ENCODE data around the gene TSEN34. TPM values are rescaled to one million over a fixed set of nuclear protein-coding genes. Genes with fewer than 3 reads are reported as not detected.
"Not testable (repeated sequence)": the region's sequence is repeated elsewhere in the genome, so short reads cannot be mapped to it uniquely, and the experiment has no call there.

TSEN34 gene
- polyA plus RNA-seq, 1 of the 3 experiments (the other 2 are of a cell fraction): 82.1 TPM

DNA sequence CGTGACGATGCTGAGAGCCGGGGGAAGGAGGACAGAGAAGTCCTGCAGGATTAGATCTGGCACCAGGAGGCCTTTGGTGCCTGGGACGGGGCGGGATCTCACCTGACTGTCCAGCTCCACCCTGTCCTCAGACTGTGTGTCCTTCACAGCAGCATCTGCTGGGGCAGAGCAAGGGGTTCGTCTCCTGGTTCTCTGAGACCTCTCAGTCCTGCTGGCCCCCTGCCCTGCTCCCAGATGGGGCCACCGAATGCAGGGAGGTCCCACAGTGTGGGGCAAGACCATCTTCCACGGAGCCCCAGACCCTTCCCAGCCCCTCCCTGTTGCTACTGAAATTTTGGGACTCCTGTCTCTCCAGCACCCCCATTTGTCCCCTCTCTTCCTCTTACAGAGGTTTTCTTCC is 27.2 kb downstream of the TSEN34 start:
- Histone ChIP-seq H3K27ac (ENCODE audit: low read depth in 2 of 2, low read length in 1 of 2) (no peak overlapping the region), H3K4me3 (ENCODE audit: low read depth in 2 of 2, low read length in 1 of 2) (no peak overlapping the region), H3K79me2 (ENCODE audit: insufficient read depth) (no peaks in the 10 kb centered on the region), H2AFZ (ENCODE audit: low read depth) (no peak overlapping the region), H3K9ac (no peak overlapping the region), H3K9me3 (no peaks in the 10 kb centered on the region), H3K4me1 (ENCODE audit: control insufficient read depth in 1 of 2, insufficient read depth in 2 of 2, low read depth in 1 of 2, low read length in 1 of 2) (peaks cover 0 to 5% of the 10 kb centered on the region in 2 experiments; a peak in 1 of 4 replicates), H4K20me1 (ENCODE audit: insufficient read depth) (no peaks in the 10 kb centered on the region), H3F3A (replicated peaks; ENCODE audit: insufficient read depth) (no peaks in the 10 kb centered on the region), H3K4me2 (no peak overlapping the region), H3K9me2 (no peaks in the 10 kb centered on the region), H3K27me3 (ENCODE audit: insufficient read depth) (peaks cover 11% of the 10 kb centered on the region; the same call in 1 of the 2 replicates), H3K36me3 (replicated peaks in 1 of 2; ENCODE audit: control insufficient read depth in 1 of 2, insufficient read depth in 2 of 2, low read length in 1 of 2) (no peaks in the 10 kb centered on the region)
- POLR2A ChIA-PET: no interaction called here
- WGBS (ENCODE audit: low lambda C conversion rate): 71% methylated on average over 1 of the region's 8 CpGs
- CTCF ChIA-PET: no interaction called here
- no peak for DNase-seq
- TF ChIP-seq SMC3 (IDR thresholded peaks at IDR 0.05; ENCODE audit: low read depth, low read length): no peak
- TF ChIP-seq GABPA (IDR thresholded peaks at IDR 0.05; ENCODE audit: low read depth): no peak
- TF ChIP-seq NFIC (IDR thresholded peaks at IDR 0.05; ENCODE audit: borderline replicate concordance): no peak
- no peak for TF ChIP-seq EP300 (IDR thresholded peaks at IDR 0.05; ENCODE audit: borderline replicate concordance in 1 of 2, low read depth in 1 of 2, low read length in 1 of 2)
- no peak for TF ChIP-seq TAF1 (IDR thresholded peaks at IDR 0.05; ENCODE audit: borderline replicate concordance, low read depth, low read length)
- TF ChIP-seq GATA2 (CRISPR knock-in tag; IDR thresholded peaks at IDR 0.05): no peak
- no peak for TF ChIP-seq RCOR1 (IDR thresholded peaks at IDR 0.05; ENCODE audit: low read length)
- TF ChIP-seq POLR2AphosphoS5 (IDR thresholded peaks at IDR 0.05; ENCODE audit: low read depth, low read length): no peak
- TF ChIP-seq MXI1 (IDR thresholded peaks at IDR 0.05; ENCODE audit: low read depth, low read length): no peak
- TF ChIP-seq, protein P1, sequence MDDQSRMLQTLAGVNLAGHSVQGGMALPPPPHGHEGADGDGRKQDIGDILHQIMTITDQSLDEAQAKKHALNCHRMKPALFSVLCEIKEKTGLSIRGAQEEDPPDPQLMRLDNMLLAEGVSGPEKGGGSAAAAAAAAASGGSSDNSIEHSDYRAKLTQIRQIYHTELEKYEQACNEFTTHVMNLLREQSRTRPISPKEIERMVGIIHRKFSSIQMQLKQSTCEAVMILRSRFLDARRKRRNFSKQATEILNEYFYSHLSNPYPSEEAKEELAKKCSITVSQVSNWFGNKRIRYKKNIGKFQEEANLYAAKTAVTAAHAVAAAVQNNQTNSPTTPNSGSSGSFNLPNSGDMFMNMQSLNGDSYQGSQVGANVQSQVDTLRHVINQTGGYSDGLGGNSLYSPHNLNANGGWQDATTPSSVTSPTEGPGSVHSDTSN (IDR thresholded peaks at IDR 0.05): no peak

- Histone ChIP-seq H3K9ac (no peak overlapping the region), H3K9me3 (no peaks in the 10 kb centered on the region), H3K9me2 (no peaks in the 10 kb centered on the region), H3F3A (replicated peaks; ENCODE audit: insufficient read depth) (no peaks in the 10 kb centered on the region), H4K20me1 (ENCODE audit: insufficient read depth) (no peaks in the 10 kb centered on the region), H3K4me3 (ENCODE audit: low read depth in 2 of 2, low read length in 1 of 2) (no peak overlapping the region), H3K36me3 (replicated peaks in 1 of 2; ENCODE audit: control insufficient read depth in 1 of 2, insufficient read depth in 2 of 2, low read length in 1 of 2) (no peaks in the 10 kb centered on the region), H3K27me3 (ENCODE audit: insufficient read depth) (peaks cover 17% of the 10 kb centered on the region; the same call in 1 of the 2 replicates), H2AFZ (ENCODE audit: low read depth) (no peak overlapping the region), H3K79me2 (ENCODE audit: insufficient read depth) (no peaks in the 10 kb centered on the region), H3K27ac (ENCODE audit: low read depth in 2 of 2, low read length in 1 of 2) (no peak overlapping the region), H3K4me1 (ENCODE audit: control insufficient read depth in 1 of 2, insufficient read depth in 2 of 2, low read depth in 1 of 2, low read length in 1 of 2) (peaks cover 0 to 6% of the 10 kb centered on the region in 2 experiments; a peak in 1 of 4 replicates), H3K4me2 (no peak overlapping the region)
- DNase-seq: no peak
- WGBS (ENCODE audit: low lambda C conversion rate): 93% methylated on average over 20 of the region's 27 CpGs
- POLR2A ChIA-PET: no interaction called here
- TF ChIP-seq EZH2phosphoT487 (IDR thresholded peaks at IDR 0.05; ENCODE audit: borderline replicate concordance, low read depth): no peak
- CTCF ChIA-PET: no interaction called here
These were observed 28.0 kb downstream of the TSEN34 start for GRCh38 chr19:54218960-54219661.

GRCh38 chr19:54219702-54220101 is 28.6 kb downstream of the TSEN34 start:
- H3K4me3 ChIP-seq (ENCODE audit: low read depth in 2 of 2, low read length in 1 of 2); H3K27ac ChIP-seq (ENCODE audit: low read depth in 2 of 2, low read length in 1 of 2); H3K9ac ChIP-seq; H3K79me2 ChIP-seq (ENCODE audit: insufficient read depth); H3K36me3 ChIP-seq (replicated peaks in 1 of 2; ENCODE audit: control insufficient read depth in 1 of 2, insufficient read depth in 2 of 2, low read length in 1 of 2); H3K9me3 ChIP-seq; CTCF ChIA-PET; POLR2A ChIA-PET; H3F3A ChIP-seq (replicated peaks; ENCODE audit: insufficient read depth); H3K9me2 ChIP-seq; DNase-seq; H3K4me1 ChIP-seq (ENCODE audit: control insufficient read depth in 1 of 2, insufficient read depth in 2 of 2, low read depth in 1 of 2, low read length in 1 of 2); H4K20me1 ChIP-seq (ENCODE audit: insufficient read depth); H3K4me2 ChIP-seq; H2AFZ ChIP-seq (ENCODE audit: low read depth): not testable (repeated sequence)
- peaks cover 17% of the 10 kb centered on the region; the same call in 1 of the 2 replicates for H3K27me3 ChIP-seq (ENCODE audit: insufficient read depth)
- 77% methylated on average over 3 of the region's 5 CpGs for WGBS (ENCODE audit: low lambda C conversion rate)

DNA sequence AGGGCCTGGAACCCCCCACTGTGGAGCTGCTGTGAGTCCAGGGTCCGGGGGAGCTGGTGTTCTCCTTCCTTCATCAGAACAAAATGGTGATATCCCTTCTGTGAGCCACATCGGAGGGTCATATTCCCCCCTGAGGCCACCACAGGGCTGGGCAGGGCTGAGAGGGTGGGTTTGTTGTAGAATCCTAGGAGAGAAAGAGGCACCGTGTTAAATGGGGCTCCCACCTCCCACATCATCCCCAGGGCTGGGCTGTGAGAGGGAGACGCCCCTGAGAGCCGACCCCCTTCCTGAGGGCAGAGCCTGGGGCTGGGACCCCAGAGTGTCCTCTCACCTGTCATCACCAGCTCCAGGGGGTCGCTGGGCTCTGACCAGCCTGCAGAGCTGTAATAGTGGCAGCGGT is 30.8 kb downstream of the TSEN34 start:
- H4K20me1 ChIP-seq (ENCODE audit: insufficient read depth); H3K4me1 ChIP-seq (ENCODE audit: control insufficient read depth in 1 of 2, insufficient read depth in 2 of 2, low read depth in 1 of 2, low read length in 1 of 2); H3K9me3 ChIP-seq; H3K4me3 ChIP-seq (ENCODE audit: low read depth in 2 of 2, low read length in 1 of 2); H2AFZ ChIP-seq (ENCODE audit: low read depth); H3K9ac ChIP-seq; H3K79me2 ChIP-seq (ENCODE audit: insufficient read depth); CTCF ChIA-PET; H3F3A ChIP-seq (replicated peaks; ENCODE audit: insufficient read depth); POLR2A ChIA-PET; H3K27ac ChIP-seq (ENCODE audit: low read depth in 2 of 2, low read length in 1 of 2); H3K36me3 ChIP-seq (replicated peaks in 1 of 2; ENCODE audit: control insufficient read depth in 1 of 2, insufficient read depth in 2 of 2, low read length in 1 of 2); H3K9me2 ChIP-seq; DNase-seq; H3K4me2 ChIP-seq: not testable (repeated sequence)
- H3K27me3 ChIP-seq (ENCODE audit: insufficient read depth): peaks cover 17% of the 10 kb centered on the region; the same call in 1 of the 2 replicates
- 45% methylated on average over 6 of the region's 7 CpGs for WGBS (ENCODE audit: low lambda C conversion rate)
